ENCODE measurements around the gene TMEM86B.

DNA sequence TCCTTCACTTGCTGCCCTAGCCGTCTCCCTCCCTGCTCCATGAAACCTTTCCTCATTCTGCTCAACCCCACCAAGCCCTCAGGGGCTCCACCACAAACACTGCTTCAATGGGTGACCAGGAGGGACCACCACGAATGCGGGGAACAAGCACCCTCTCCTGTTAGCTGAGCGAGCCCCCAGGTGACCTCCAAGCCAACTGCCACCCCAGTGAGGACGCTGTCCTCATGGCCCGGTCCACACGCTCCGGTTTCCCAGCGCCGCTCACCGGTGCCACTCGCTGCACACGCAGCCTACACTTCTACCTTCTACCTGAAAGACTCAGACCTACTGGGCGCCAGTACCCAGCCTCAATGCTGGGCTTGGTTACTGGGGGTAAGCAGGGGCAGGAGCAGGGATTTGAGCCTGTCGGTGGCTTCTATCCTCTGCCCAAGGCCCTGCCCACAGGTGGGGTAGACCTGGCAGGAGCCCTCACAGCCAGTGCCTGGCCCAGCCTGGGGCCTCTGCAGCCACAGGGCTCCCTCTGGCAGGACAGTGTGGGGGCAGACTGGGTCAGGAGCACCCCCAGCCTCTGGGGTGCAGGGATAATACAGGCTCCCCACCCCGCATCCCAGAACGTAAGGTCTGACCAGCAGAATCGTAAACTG lies 704 bp upstream of the TMEM86B start:
- TF ChIP-seq, protein P1, sequence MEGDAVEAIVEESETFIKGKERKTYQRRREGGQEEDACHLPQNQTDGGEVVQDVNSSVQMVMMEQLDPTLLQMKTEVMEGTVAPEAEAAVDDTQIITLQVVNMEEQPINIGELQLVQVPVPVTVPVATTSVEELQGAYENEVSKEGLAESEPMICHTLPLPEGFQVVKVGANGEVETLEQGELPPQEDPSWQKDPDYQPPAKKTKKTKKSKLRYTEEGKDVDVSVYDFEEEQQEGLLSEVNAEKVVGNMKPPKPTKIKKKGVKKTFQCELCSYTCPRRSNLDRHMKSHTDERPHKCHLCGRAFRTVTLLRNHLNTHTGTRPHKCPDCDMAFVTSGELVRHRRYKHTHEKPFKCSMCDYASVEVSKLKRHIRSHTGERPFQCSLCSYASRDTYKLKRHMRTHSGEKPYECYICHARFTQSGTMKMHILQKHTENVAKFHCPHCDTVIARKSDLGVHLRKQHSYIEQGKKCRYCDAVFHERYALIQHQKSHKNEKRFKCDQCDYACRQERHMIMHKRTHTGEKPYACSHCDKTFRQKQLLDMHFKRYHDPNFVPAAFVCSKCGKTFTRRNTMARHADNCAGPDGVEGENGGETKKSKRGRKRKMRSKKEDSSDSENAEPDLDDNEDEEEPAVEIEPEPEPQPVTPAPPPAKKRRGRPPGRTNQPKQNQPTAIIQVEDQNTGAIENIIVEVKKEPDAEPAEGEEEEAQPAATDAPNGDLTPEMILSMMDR (IDR thresholded peaks at IDR 0.05): no peak
- TF ChIP-seq POLR2AphosphoS5 (IDR thresholded peaks at IDR 0.05; ENCODE audit: insufficient read depth in 1 of 2, low read depth in 1 of 2): no peak

All from vagina (tissue), 2 donors.